Measurements from ENCODE around the gene NPAT.
"Not testable (repeated sequence)": the region's sequence is repeated elsewhere in the genome, so short reads cannot be mapped to it uniquely, and the experiment has no call there.

Gene NPAT

GRCh38 chr11:108148556-108148955 is 73.9 kb downstream of the NPAT start:
- no peak for DNase-seq

GRCh38 chr11:108147150-108147549 is 75.3 kb downstream of the NPAT start:
- DNase-seq: no peak

- no peak for DNase-seq
Observed at GRCh38 chr11:108144615-108145014, 77.8 kb downstream of the NPAT start.

GRCh38 chr11:108142304-108142703 is 80.1 kb downstream of the NPAT start:
- no peak for DNase-seq

- no peak for DNase-seq
Observed at GRCh38 chr11:108137212-108137611, 85.2 kb downstream of the NPAT start.

GRCh38 chr11:108135845-108136544 is 86.4 kb downstream of the NPAT start:
- DNase-seq: peak in 1 of 5 donors; percentile 60

- DNase-seq: not testable (repeated sequence)
Observed at GRCh38 chr11:108132993-108133538, 89.4 kb downstream of the NPAT start.

- DNase-seq: no peak
Observed at GRCh38 chr11:108131993-108132392, 90.4 kb downstream of the NPAT start.

- no peak for DNase-seq
Observed at GRCh38 chr11:108128772-108129171, 93.7 kb downstream of the NPAT start.

GRCh38 chr11:108125096-108125495 is 97.3 kb downstream of the NPAT start:
- DNase-seq: no peak

- DNase-seq: no peak
Observed at GRCh38 chr11:108122166-108122628, 100.2 kb downstream of the NPAT start.

GRCh38 chr11:108121274-108122155 is 100.9 kb downstream of the NPAT start, which contains the start of gene ACAT1:
Gene ACAT1, plus strand, starts transcription at chr11:108121567. Its CDS starts 40 bp downstream, at chr11:108121607.
- DNase-seq: peak; percentile 90 to 95 (median 93)

- DNase-seq: not testable (repeated sequence)
Observed at GRCh38 chr11:108120936-108121273, 101.5 kb downstream of the NPAT start.

- DNase-seq: peak in 1 of 5 donors; percentile 38
Observed at GRCh38 chr11:108117746-108118371, 104.6 kb downstream of the NPAT start.

- no peak for DNase-seq
Observed at GRCh38 chr11:108115500-108116140, 106.8 kb downstream of the NPAT start.

- DNase-seq: no peak
Observed at GRCh38 chr11:108112057-108112456, 110.4 kb downstream of the NPAT start.

GRCh38 chr11:108111126-108111525 is 111.3 kb downstream of the NPAT start:
- DNase-seq: no peak
